ENCODE measurements around the gene C14orf93. TPM values are rescaled to one million over a fixed set of nuclear protein-coding genes. Genes with fewer than 3 reads are reported as not detected.
A peak's percentile ranks its signal among the peaks of the same experiment; 100 is the strongest.

The C14orf93 gene
- total and polyA plus RNA-seq, 9 of the 15 experiments (the other 6 are each of a cell fraction or from before 2014, with no cell fraction given), result 2.2 to 22.4 (median 16.1) TPM

DNA sequence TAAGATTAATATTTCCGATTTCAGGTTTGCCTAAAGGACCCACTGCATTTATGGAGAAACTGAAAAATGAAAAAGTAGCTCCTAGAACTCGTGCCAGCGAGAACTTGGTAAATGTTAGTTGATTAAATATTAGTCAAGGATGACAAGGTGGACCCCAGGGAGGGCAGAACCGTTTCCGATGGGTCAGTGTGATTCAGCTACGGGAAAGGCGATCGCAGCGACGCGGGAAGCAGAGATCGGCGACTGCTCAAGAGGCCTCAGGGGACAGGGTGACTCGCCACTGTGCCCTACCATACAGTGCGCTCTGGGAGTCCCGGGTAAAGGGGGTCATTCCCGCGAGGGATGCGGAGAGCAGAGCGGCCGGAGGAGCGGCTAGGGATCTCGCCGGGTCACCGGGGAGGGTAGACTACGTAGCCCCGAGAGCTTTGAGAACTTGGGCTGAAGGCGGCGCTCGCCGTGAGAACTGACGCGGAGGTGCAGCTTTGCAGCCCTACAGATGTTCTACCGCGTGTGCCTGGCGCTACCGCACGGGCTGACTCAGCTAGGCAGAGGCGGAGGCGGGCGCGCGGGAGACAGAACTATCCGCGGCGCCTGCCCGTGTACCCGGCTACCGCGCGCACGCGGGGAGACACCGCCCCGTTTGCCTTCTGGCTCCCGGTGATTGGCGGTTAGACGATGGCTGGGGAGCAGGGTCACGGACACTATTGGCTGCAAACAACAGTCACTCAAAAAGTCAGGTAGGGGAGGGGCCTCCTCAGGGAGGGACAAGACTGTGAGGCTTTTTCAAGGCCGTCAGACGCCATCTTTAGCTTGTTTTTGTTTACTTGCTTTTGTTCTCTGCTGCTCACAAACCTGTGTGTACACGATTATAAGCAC is 3.2 kb downstream of the C14orf93 start (continued):
- TF ChIP-seq PYGO2 (tag; IDR thresholded peaks at IDR 0.05) (no peak), SLC30A9 (CRISPR knock-in tag; IDR thresholded peaks at IDR 0.05) (no peak), ZBED1 (IDR thresholded peaks at IDR 0.05) (peak; percentile 86; the same call in 1 of the 2 replicates), GABPA (tag; conservative IDR thresholded peaks at IDR 0.05; ENCODE audit: low read depth) (0 out of 2 replicates have a peak, but pooled peaks have one; percentile 23), ZNF57 (CRISPR knock-in tag; IDR thresholded peaks at IDR 0.05) (no peak), CHD7 (IDR thresholded peaks at IDR 0.05; ENCODE audit: low read depth, low read length) (no peak), PCBP1 (IDR thresholded peaks at IDR 0.05; ENCODE audit: low read depth, low read length, poor library complexity, severe bottlenecking) (no peak), U2AF2 (optimal IDR thresholded peaks at IDR 0.05; ENCODE audit: low read depth, low read length) (no peak), KDM1A (IDR thresholded peaks at IDR 0.05) (no peak), GMEB1 (CRISPR knock-in tag; IDR thresholded peaks at IDR 0.05) (0 out of 2 replicates have a peak, but pooled peaks have one; percentile 32), NCOR1 (IDR thresholded peaks at IDR 0.05) (no peak), C11orf30 (IDR thresholded peaks at IDR 0.05; ENCODE audit: low read depth) (no peak), ZNF124 (CRISPR knock-in tag; IDR thresholded peaks at IDR 0.05) (no peak)
- TF ChIP-seq, protein P1, sequence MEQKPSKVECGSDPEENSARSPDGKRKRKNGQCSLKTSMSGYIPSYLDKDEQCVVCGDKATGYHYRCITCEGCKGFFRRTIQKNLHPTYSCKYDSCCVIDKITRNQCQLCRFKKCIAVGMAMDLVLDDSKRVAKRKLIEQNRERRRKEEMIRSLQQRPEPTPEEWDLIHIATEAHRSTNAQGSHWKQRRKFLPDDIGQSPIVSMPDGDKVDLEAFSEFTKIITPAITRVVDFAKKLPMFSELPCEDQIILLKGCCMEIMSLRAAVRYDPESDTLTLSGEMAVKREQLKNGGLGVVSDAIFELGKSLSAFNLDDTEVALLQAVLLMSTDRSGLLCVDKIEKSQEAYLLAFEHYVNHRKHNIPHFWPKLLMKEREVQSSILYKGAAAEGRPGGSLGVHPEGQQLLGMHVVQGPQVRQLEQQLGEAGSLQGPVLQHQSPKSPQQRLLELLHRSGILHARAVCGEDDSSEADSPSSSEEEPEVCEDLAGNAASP (IDR thresholded peaks at IDR 0.05), result no peak
